Globus pallidus (tissue), 1 donor: Measurements from ENCODE around the gene NME3.

Experiments
- DNase-seq: peaks from one replicate; pipeline ENCODE4 v3.0.0-alpha.2; 2015; ENCODE audit warnings: low spot score

Gene NME3

GRCh38 chr16:1780677-1781072 lies 9.3 kb upstream of the NME3 start:
- DNase-seq = no peak

DNA sequence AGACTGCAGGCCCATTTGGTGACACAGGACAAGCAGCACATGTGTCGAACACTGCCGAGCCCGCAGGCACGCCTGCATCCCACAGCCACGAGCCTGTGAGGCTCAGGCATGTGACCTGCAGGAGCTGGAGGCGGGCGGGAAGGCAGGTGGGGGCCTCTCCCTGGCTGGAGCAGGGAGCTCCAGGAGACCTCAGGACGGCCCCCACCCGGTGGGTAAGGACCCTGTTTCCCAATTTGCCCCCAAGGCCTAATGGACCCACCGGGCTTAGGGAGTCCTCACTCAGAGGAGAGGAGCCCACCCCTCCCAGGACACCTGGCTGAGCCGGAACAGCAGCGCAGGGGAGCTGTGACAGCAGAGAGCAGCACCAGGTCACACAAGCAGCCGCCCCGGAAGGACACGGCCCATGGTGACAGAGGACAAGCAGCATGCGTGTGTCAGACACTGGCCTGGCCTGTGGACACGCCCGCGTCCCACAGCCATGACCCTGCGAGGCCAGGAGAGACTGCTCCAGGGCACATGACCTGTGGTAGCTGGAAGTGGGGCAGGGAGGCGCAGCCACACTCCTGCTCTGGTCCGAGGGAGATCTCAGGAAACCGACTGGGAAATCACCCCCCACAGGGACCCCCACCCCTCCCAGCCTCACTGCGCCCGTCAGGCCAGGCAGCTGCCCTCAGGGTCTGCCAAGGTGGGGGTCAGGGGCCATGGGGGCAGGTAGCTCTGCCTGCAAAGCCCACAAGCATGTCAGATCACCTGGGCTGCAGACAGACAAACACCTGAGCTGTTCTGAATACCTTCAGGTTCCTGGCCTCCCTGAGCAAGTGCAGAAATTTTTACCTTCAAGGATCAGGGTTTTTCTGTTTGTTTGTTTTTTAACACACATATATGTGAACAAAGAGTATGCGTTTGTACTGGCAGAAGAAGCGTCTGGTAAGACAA lies 8.7 kb upstream of the NME3 start:
- DNase-seq = no peak

- no peak for DNase-seq
Measured at GRCh38 chr16:1779234-1779701, 7.9 kb upstream of the NME3 start.

DNA sequence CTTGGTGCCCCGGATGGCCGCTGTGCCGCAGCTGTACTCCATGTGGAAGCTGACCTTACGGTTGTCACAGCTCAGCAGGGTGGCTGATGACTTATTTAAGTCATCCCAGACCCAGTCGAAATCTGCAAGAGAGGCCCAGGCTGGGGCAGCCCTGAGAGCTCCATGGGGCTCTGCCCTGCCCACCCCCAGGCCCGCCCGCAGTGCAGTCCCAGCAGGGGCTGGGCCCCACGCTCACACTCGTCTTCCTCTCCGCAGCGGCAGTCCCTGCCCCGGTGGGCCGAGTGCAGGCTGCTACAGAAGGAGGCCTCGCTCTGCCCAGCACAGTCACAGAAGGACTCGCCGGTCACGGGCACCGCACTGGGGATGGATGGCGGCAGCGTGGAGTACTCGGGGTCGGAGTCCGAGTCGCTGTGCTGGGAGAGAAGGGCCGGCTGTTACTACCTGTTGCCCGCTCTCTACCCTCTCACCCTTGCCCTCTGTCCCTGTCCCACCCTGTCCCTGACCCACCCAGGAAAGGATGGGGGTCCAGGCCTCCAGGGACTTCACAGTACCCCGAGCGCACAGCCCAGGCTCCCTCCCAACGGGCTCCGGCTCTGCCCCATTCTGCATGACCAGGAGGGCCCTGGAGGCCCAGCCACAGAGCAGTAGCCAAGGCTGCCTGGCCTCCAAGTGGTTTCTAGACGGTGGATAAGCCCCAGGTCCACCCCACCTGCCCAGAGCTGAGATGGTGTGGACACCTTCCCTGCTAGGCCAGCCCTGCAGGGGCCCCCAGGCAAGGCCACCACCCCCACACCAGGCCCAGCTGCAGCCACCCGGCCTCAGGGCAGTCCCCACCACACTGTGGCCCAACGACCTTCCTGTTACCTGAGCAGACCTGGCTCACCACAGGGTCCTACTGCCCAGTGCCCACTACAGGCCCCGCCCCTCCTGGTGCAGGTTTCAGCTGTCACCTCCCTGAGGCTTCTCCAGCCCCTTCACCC lies 7.1 kb upstream of the NME3 start:
- DNase-seq = no peak

DNA sequence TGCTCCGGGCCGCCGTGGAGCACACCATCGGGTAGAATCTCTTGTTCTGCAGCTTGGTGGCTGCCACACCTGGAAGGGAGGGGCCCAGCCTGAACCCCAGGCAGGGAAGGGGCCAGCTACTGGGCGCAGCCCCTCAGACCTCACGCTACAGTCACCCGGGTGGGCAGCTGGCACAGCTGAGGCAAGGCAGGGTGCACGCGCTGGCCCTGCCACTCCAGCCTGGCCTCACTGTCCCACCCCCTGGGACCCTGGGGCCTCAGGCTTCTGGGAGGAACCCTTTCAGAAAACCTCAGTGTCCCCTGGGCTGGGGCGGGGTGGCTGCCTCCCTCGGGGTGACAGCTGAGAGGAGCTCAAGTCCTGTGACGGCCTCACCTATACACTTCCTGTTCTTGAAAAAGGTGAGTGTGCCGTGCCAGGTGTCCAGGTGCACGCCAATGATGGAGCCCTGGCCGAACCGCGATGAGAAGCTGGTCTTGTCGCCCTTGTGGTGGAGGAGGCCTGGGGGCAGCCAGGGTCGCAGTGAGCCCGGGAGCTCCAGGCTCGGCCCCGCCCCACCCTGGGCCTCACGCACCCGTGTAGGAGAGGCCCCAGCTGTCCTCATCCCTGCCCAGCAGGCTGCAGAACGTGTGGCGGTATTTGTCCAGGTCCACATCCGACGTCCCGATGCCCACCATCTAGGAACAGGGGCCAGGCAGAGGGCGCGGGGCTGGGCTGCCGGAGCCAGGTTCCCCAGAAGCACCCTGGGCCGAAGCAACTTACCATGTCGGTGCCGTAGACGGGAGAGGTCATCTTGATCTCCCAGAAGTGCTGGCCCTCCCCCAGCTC lies 6.2 kb upstream of the NME3 start:
- DNase-seq = no peak

GRCh38 chr16:1776991-1777374 lies 5.6 kb upstream of the NME3 start:
- no peak for DNase-seq

- no peak for DNase-seq
Measured at GRCh38 chr16:1776672-1776955, 5.3 kb upstream of the NME3 start.

DNA sequence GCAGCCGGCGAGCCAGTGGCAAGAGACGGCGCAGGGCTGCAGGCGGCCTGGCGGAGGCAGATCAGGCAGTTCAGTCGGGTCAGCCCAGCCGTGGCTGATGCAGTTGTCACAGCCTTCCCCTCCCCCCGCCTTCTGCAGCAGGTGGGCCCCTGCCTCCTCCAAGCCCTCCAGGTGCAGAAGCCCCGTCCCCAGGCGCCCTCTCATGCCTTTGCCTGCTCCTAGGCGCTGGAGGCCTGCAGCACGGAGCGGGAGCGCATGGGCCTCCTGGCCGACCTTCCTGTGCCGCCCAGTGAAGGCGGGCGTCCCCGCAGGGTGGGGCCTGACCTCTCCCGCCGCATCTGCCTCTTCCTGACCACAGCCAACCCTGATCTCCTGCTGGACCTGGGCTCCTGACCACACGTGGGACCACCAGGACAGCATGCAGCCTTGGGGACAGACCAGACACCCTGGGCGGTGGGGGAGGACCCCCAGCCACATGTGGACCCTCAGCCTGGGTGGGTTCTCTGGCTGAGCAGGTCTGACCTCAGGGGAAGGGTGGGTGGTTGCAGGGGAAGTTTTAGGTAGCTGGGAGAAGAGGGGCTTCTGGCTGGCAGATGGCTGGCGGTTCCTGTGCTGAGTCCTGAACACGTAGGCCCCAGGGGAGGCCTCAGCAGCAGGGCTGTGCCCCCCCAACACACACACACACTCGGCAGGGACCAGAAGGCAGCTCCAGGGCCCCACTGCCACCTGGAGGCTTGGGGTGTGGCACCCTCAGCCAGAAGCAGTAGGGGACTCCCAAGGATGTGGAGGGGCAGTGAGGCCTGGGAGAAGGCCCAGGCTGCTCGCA lies 4.7 kb upstream of the NME3 start:
- DNase-seq = no peak

DNA sequence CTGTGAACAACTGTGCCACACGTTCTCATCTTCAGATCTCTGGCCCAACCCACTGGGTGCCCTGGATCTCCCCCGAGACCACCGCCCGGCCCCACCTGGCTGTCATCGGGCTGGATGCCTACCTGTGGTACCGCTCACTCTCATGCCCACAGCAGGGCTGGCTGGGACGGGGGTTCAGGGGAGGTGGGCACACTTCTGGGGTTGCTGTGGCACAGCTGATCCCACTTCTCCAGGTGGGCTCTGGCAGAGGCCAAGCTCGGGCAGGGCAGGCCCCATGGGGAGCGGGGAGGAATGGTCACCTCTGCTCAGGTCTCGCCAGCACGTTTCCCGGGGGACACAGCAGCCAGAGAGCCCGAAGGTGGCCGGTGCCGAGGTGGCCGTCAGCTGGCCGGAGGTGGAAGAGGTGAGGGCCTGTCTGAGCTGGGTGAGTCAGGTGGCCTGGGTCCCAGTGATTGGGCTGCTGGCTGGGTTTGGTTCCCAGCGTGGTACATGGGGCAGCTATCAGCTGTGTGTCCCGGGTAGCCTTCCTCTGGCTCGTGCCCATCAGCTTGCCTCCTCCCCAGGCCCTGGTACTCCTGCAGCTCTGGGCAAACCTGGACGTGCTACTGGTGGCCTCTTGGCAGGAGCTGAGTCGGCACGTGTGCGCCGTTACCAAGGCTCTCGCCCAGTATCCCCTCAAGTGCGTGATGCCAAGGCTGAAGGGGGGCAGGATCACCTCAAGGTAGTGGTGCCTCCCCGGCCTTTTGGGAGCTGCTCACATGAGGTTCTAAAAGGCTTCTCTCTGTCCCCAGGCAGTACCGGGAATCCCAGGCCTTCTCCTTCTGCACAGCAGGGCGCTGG lies 3.9 kb upstream of the NME3 start:
- DNase-seq = no peak

GRCh38 chr16:1774448-1774780 lies 3.1 kb upstream of the NME3 start:
- no peak for DNase-seq

DNA sequence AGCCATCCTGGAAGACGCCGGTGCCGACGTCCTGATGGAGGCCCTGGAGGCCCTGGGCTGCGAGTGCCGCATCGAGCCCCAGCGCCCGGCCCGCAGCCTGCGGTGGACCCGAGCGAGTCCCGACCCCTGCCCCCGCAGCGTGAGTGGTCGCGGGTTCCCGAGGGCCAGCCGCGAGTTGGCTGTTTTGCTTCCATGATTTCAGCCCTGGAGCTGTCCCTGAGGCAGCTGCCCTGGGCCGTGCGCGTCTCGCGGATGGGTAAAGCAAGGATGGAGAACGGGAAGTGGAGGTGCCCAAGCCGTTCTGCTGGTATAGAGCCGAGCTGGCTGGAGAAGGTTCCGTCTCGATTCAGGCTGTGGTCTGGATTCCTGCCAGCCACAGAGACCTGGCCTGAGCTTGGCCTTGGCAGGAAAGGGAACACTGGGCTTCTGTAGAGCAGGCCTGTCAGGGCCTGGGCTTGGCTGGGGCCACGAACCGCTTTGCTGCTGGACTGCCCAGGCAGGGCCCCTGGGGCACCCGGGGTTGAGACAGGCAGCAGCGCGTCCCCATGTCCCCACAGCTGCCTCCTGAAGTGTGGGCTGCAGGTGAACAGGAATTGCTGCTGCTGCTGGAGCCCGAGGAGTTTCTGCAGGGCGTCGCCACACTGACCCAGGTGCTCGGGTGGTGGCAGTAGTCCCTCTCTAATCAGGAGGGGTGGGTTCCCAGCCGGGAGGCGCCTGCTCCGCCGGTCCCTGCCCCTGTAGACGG lies 2.5 kb upstream of the NME3 start:
- no peak for DNase-seq

DNA sequence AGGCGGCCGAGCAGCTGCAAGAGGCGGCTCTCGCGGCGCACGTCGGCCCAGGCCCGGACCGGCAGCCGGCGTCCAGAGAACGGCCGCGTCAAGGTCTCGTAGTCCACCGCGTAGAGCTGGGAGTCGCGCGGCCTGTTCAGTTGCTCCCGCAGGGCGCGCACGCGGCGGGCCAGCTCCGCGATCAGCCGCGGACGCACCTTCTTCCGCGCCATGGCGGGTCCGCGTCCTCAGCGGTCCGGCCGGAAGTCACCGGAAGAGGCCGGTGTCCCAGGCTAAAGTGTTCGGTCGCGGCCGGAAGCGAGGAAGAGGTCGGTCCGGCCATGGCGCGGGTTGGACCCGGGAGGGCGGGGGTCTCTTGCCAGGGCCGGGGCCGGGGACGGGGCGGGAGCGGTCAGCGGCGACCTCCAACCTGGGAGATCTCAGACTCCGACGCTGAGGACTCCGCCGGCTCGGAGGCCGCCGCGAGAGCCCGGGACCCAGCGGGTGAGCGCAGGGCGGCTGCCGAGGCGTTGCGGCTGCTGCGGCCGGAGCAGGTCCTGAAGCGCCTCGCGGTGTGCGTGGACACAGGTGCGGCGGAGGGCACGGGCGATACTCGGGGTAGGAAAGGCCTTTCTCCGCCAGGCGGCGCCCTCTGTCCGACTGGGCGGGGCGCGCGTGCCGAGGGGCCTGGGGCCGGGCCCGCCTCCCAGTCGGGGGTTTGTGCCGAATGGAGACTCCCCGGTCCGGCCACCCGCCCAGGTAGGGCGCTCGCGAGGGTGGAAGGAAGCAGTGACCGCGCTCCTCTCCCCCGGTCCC lies 1.8 kb upstream of the NME3 start, which contains the start of gene MRPS34:
MRPS34 (minus strand) TSS at position 227 of the 795 bp plus-strand sequence; CDS start at position 212, 15 bp downstream.
- DNase-seq = peak; percentile 74

DNA sequence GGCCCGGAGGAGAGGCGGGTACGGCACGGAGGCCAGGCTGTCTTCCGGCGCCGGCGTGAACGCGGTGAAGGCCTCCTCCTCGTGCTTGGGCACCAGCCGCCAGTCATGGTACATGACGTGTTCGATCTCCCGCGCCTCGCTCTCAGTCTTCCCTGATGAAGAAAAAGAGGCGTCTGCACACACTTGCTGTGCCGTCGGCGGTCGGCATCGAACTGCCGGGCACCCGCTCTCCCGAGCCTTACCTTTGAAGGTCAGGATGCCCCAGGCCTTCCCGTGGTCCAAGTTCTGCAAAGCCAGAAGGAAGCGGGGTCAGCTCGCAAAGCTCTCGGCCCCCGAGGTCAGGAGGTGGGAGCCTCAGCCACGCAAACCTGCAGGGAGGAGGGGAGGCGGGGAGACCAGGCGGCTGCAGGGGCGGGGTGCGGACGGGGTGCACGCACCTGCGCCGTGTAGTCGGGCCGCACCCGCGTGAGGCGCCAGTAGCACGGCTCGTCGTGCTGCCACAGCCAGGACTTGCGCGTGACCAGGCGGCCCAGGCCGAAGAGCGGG lies 1.1 kb upstream of the NME3 start, which contains the start of gene EME2:
EME2 (plus strand) TSS at position 449 of the 546 bp plus-strand sequence. CDS start 418 bp downstream, outside the sequence.
- DNase-seq = no peak

GRCh38 chr16:1771864-1772361 lies 570 bp upstream of the NME3 start:
- no peak for DNase-seq

GRCh38 chr16:1770328-1771187 lies 785 bp downstream of the NME3 start:
- DNase-seq = peak; percentile 37

GRCh38 chr16:1769402-1770300 lies 1.7 kb downstream of the NME3 start:
- no peak for DNase-seq
